ENCODE results near the gene IQCN.
A peak's percentile ranks its signal among the peaks of the same experiment; 100 is the strongest.

IQCN gene

GRCh38 chr19:18274219-18274780 lies at the start of gene IQCN:
Gene IQCN, minus strand, starts transcription at chr19:18274452. Its CDS starts 4,974 bp downstream, at chr19:18269478.
- Histone ChIP-seq H3K27ac (ENCODE audit: low read length) (peak within 1 kb of the TSS; percentile 80), H3K36me3 (ENCODE audit: control insufficient read depth in 1 of 2, insufficient read depth in 2 of 2, low read length in 2 of 2) (peaks cover 10 to 14% of the 10 kb centered on the region in 2 donors), H3K4me1 (ENCODE audit: control insufficient read depth in 1 of 2, insufficient read depth in 2 of 2, low read length in 2 of 2) (peaks cover 22 to 49% of the 10 kb centered on the region in 2 donors), H3K9me3 (ENCODE audit: control insufficient read depth in 1 of 2, low read length in 2 of 2) (no peaks in the 10 kb centered on the region), H3K4me3 (ENCODE audit: low read depth in 1 of 2, low read length in 2 of 2) (peak within 1 kb of the TSS in 1 of 2 donors; percentile 37), H3K27me3 (ENCODE audit: low read depth, low read length) (no peaks in the 10 kb centered on the region)

DNA sequence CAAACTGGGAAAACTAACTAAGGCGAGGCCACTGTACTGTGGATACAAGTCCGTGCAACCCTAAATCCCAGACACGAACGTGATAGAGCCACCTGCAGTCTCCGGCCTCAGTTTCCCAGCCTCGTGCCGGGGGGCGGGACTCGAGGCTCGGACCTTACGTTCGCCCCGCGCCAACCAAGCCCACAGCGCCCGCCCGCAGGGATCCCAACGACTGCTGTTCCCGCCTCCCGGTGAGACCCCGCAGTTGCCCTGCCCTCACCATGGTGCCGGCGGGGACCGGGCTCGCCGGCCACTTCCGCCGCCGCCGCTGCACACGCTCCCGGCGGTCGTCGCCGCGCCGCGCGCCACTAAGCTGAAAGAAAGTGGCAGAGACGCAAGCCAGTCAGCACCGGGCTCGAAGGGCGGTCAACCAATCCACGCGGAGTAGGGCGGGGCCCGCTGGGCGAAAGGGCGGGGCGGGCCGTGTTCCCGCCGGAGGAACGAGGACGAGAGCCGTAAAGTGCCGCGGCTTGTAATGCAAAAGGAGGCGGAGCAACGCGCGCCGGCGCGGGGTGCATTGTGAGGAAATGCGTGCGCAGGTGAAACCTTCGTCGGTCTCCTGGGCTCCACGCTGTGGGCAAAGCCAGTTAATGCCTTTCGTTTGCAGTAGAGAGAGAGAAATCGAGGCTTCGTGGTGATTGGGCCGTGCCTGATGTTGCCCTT lies 48.7 kb upstream of the IQCN start, which contains the start of gene LSM4:
TSS of gene LSM4 (minus strand) at position 318 of the 702 bp plus-strand sequence. CDS start at position 262, 56 bp downstream.
- no peaks in the 10 kb centered on the region for H3K36me3 ChIP-seq (ENCODE audit: control insufficient read depth in 1 of 2, insufficient read depth in 2 of 2, low read length in 2 of 2)
- no peaks in the 10 kb centered on the region for H3K27me3 ChIP-seq (ENCODE audit: low read depth, low read length)
- peaks cover 20 to 21% of the 10 kb centered on the region in 2 donors for H3K4me1 ChIP-seq (ENCODE audit: control insufficient read depth in 1 of 2, insufficient read depth in 2 of 2, low read length in 2 of 2)
- H3K4me3 ChIP-seq (ENCODE audit: low read depth in 1 of 2, low read length in 2 of 2) = peak within 1 kb of the TSS; percentile 65 to 83
- no peaks in the 10 kb centered on the region for H3K9me3 ChIP-seq (ENCODE audit: control insufficient read depth in 1 of 2, low read length in 2 of 2)
- H3K27ac ChIP-seq (ENCODE audit: low read length) = peak within 1 kb of the TSS; percentile 94

DNA sequence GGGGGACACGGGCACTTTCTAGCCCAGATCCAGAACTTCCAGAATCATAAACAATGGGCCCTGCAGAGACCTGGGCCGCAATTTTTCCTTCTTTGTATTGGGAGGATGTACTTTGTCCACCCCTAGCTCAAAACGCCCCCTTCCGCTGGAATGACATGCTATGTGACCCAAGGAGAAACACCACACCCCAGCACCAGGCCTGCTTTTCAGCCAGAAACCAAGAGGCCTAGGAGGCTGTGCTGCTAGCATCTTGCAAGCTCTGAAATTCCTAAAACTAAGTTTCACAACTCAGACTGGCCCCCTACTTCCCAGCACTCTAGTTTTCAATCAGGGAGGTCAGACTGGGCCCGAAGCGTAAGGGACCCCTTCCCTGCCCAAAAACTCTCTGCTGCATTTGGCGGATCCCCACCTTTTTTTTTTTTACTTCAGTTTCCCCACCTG lies 48.1 kb upstream of the IQCN start:
- Histone ChIP-seq H3K27ac (ENCODE audit: low read length) (peak overlapping the region; percentile 94), H3K4me1 (ENCODE audit: control insufficient read depth in 1 of 2, insufficient read depth in 2 of 2, low read length in 2 of 2) (peaks cover 20 to 26% of the 10 kb centered on the region in 2 donors), H3K9me3 (ENCODE audit: control insufficient read depth in 1 of 2, low read length in 2 of 2) (no peaks in the 10 kb centered on the region), H3K4me3 (ENCODE audit: low read depth in 1 of 2, low read length in 2 of 2) (peak overlapping the region; percentile 65 to 83), H3K27me3 (ENCODE audit: low read depth, low read length) (no peaks in the 10 kb centered on the region), H3K36me3 (ENCODE audit: control insufficient read depth in 1 of 2, insufficient read depth in 2 of 2, low read length in 2 of 2) (no peaks in the 10 kb centered on the region)

DNA sequence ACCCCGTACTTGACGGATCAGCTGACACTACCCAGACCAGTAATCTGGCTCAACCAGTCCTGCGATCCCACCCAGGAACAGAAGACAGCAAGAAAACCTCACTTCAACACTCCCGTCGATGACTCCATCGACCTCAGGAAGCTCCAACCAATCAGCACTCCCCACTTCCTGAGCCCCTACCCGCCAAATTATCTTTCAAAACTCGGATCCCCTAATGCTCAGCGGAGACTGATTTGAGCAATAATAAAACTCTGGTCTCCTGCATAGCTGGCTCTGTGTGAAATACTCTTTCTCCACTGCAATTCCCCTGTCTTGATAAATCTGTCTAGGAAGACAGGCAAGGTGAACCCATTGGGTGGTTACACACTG lies 47.5 kb upstream of the IQCN start:
- no peaks in the 10 kb centered on the region for H3K27me3 ChIP-seq (ENCODE audit: low read depth, low read length)
- peak overlapping the region; percentile 65 to 83 for H3K4me3 ChIP-seq (ENCODE audit: low read depth in 1 of 2, low read length in 2 of 2)
- H3K4me1 ChIP-seq (ENCODE audit: control insufficient read depth in 1 of 2, insufficient read depth in 2 of 2, low read length in 2 of 2) = peaks cover 20 to 26% of the 10 kb centered on the region in 2 donors
- peak overlapping the region; percentile 94 for H3K27ac ChIP-seq (ENCODE audit: low read length)
- no peaks in the 10 kb centered on the region for H3K9me3 ChIP-seq (ENCODE audit: control insufficient read depth in 1 of 2, low read length in 2 of 2)
- H3K36me3 ChIP-seq (ENCODE audit: control insufficient read depth in 1 of 2, insufficient read depth in 2 of 2, low read length in 2 of 2) = no peaks in the 10 kb centered on the region

GRCh38 chr19:18320865-18321733 lies 46.8 kb upstream of the IQCN start:
- no peaks in the 10 kb centered on the region for H3K36me3 ChIP-seq (ENCODE audit: control insufficient read depth in 1 of 2, insufficient read depth in 2 of 2, low read length in 2 of 2)
- H3K27me3 ChIP-seq (ENCODE audit: low read depth, low read length) = no peaks in the 10 kb centered on the region
- peaks cover 20 to 26% of the 10 kb centered on the region in 2 donors for H3K4me1 ChIP-seq (ENCODE audit: control insufficient read depth in 1 of 2, insufficient read depth in 2 of 2, low read length in 2 of 2)
- H3K9me3 ChIP-seq (ENCODE audit: control insufficient read depth in 1 of 2, low read length in 2 of 2) = no peaks in the 10 kb centered on the region
- no peak overlapping the region for H3K4me3 ChIP-seq (ENCODE audit: low read depth in 1 of 2, low read length in 2 of 2)
- peak overlapping the region; percentile 94 for H3K27ac ChIP-seq (ENCODE audit: low read length)

- H3K27ac ChIP-seq (ENCODE audit: low read length) = peak overlapping the region; percentile 58
- no peaks in the 10 kb centered on the region for H3K9me3 ChIP-seq (ENCODE audit: control insufficient read depth in 1 of 2, low read length in 2 of 2)
- peaks cover 20 to 26% of the 10 kb centered on the region in 2 donors for H3K4me1 ChIP-seq (ENCODE audit: control insufficient read depth in 1 of 2, insufficient read depth in 2 of 2, low read length in 2 of 2)
- H3K27me3 ChIP-seq (ENCODE audit: low read depth, low read length) = no peaks in the 10 kb centered on the region
- H3K36me3 ChIP-seq (ENCODE audit: control insufficient read depth in 1 of 2, insufficient read depth in 2 of 2, low read length in 2 of 2) = no peaks in the 10 kb centered on the region
- H3K4me3 ChIP-seq (ENCODE audit: low read depth in 1 of 2, low read length in 2 of 2) = no peak overlapping the region
Measured at GRCh38 chr19:18319591-18320135, 45.4 kb upstream of the IQCN start.

DNA sequence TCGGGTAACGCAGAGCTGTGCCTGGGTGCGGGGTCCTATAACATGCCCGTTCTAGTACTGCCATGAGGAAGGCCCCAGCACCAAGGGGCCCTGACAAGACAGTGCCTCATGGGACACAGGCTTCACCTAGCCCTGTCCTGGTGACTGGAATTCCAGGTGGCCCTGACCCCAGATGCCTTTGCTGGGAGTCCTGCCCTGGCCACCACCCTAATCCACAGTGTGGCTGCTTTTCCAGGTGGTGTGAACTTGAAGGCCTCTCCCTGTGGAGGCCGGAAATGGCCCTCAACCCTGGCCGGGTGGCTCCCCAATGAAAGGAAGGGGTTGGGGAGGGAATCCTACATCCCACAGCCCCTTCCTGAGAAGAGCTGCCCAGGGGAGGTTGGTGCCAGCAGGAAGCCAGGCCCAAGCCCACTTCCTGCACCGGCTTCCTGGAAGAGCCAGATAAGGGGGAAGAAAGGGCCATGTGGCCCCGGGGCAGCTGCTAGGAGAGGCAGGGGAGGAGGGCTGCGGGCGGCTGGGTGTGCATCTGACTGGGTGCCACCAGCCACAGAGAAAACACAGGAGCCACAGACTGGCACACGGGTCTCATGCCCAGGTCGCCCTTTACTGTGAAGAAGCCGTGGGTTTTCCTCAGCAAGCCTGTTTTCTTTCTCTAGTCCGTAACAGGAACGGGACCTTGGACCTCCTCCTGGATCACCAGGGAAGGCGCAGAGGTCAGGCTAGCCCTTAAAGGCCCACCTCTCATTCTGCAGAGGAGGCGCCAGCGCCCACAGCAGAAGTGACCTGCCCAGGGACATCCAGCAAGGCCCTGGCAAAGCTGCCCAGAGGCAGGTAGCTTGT lies 43.9 kb upstream of the IQCN start:
- Histone ChIP-seq H3K9me3 (ENCODE audit: control insufficient read depth in 1 of 2, low read length in 2 of 2) (no peaks in the 10 kb centered on the region), H3K4me3 (ENCODE audit: low read depth in 1 of 2, low read length in 2 of 2) (no peak overlapping the region), H3K27me3 (ENCODE audit: low read depth, low read length) (no peaks in the 10 kb centered on the region), H3K36me3 (ENCODE audit: control insufficient read depth in 1 of 2, insufficient read depth in 2 of 2, low read length in 2 of 2) (peaks cover 0 to 4% of the 10 kb centered on the region in 2 donors), H3K4me1 (ENCODE audit: control insufficient read depth in 1 of 2, insufficient read depth in 2 of 2, low read length in 2 of 2) (peaks cover 14 to 19% of the 10 kb centered on the region in 2 donors), H3K27ac (ENCODE audit: low read length) (peak overlapping the region; percentile 69)

DNA sequence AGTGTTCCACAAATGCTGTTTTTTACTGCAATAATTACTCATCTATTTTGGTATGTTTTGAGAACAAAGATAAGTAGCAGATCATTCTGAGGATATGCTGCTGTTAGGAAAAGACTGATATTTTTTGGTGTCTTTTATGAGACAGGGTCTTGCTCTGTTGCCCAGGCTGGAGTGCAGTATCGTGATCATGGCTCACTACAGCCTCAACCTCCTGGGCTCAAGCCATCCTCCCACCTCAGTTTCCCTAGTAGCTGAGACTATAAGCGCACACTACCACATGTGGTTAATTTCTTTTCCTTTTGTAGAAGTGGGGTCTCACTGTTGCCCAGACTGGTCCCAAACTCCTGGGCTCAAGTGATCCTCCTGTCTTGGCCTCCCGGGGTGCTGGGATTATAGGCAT lies 39.1 kb upstream of the IQCN start:
- no peak overlapping the region for H3K27ac ChIP-seq (ENCODE audit: low read length)
- peaks cover 0 to 6% of the 10 kb centered on the region in 2 donors for H3K4me1 ChIP-seq (ENCODE audit: control insufficient read depth in 1 of 2, insufficient read depth in 2 of 2, low read length in 2 of 2)
- H3K27me3 ChIP-seq (ENCODE audit: low read depth, low read length) = no peaks in the 10 kb centered on the region
- peaks cover 5 to 29% of the 10 kb centered on the region in 2 donors for H3K36me3 ChIP-seq (ENCODE audit: control insufficient read depth in 1 of 2, insufficient read depth in 2 of 2, low read length in 2 of 2)
- H3K9me3 ChIP-seq (ENCODE audit: control insufficient read depth in 1 of 2, low read length in 2 of 2) = no peaks in the 10 kb centered on the region
- H3K4me3 ChIP-seq (ENCODE audit: low read depth in 1 of 2, low read length in 2 of 2) = no peak overlapping the region

DNA sequence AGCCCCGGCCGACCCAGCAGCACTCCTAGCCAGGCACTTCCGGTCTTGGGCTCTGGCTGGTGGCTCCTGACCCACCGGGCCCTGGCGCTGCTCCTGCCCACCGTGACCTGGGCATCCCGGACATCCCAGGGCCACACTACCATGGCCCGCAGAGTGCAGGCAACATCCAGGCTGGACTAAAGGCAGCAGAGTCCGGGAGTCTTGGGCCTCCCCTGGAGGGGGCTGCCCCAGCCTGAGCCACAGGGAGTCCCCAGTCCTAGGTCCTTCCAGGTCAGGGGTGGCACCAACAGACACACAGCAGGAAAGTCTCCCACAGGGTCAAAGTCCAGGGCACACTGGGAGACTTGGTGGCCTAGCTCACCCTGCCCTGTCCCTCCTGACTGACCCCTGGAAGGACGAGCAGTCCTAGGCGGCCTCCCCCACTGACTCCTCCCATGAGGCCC lies 37.9 kb upstream of the IQCN start:
- H3K4me3 ChIP-seq (ENCODE audit: low read depth in 1 of 2, low read length in 2 of 2) = no peak overlapping the region
- H3K4me1 ChIP-seq (ENCODE audit: control insufficient read depth in 1 of 2, insufficient read depth in 2 of 2, low read length in 2 of 2) = no peaks in the 10 kb centered on the region
- no peaks in the 10 kb centered on the region for H3K27me3 ChIP-seq (ENCODE audit: low read depth, low read length)
- no peaks in the 10 kb centered on the region for H3K9me3 ChIP-seq (ENCODE audit: control insufficient read depth in 1 of 2, low read length in 2 of 2)
- H3K27ac ChIP-seq (ENCODE audit: low read length) = peak overlapping the region; percentile 23
- peaks cover 5 to 34% of the 10 kb centered on the region in 2 donors for H3K36me3 ChIP-seq (ENCODE audit: control insufficient read depth in 1 of 2, insufficient read depth in 2 of 2, low read length in 2 of 2)

GRCh38 chr19:18311502-18312091 lies 37.3 kb upstream of the IQCN start:
- Histone ChIP-seq H3K27me3 (ENCODE audit: low read depth, low read length) (no peaks in the 10 kb centered on the region), H3K27ac (ENCODE audit: low read length) (peak overlapping the region; percentile 23), H3K4me3 (ENCODE audit: low read depth in 1 of 2, low read length in 2 of 2) (no peak overlapping the region), H3K4me1 (ENCODE audit: control insufficient read depth in 1 of 2, insufficient read depth in 2 of 2, low read length in 2 of 2) (peaks cover 0 to 4% of the 10 kb centered on the region in 2 donors), H3K36me3 (ENCODE audit: control insufficient read depth in 1 of 2, insufficient read depth in 2 of 2, low read length in 2 of 2) (peaks cover 5 to 39% of the 10 kb centered on the region in 2 donors), H3K9me3 (ENCODE audit: control insufficient read depth in 1 of 2, low read length in 2 of 2) (no peaks in the 10 kb centered on the region)
